ENCODE data around the gene PTPRM.

- TF ChIP-seq BRCA1 (IDR thresholded peaks at IDR 0.05; ENCODE audit: low read depth, low read length) (no peak), YY1 (IDR thresholded peaks at IDR 0.05; ENCODE audit: low read depth, low read length) (no peak)
- TF ChIP-seq, protein P1, sequence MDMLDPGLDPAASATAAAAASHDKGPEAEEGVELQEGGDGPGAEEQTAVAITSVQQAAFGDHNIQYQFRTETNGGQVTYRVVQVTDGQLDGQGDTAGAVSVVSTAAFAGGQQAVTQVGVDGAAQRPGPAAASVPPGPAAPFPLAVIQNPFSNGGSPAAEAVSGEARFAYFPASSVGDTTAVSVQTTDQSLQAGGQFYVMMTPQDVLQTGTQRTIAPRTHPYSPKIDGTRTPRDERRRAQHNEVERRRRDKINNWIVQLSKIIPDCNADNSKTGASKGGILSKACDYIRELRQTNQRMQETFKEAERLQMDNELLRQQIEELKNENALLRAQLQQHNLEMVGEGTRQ (IDR thresholded peaks at IDR 0.05; ENCODE audit: low read length), result no peak
Observed at GRCh38 chr18:7725897-7726296, 158.8 kb downstream of the PTPRM start.
